Upper lobe of left lung (tissue), 6 donors: ENCODE data around the gene TIGD3. TPM values are rescaled to one million over a fixed set of nuclear protein-coding genes. Genes with fewer than 3 reads are reported as not detected.

ENCODE experiments used
- ATAC-seq, 2 donors: fragments of 200-7000 bp; cut with Tn5 transposase; one replicate each; pipeline ENCODE4 v1.9.1; 2022; ENCODE audit warnings: mild to moderate bottlenecking in 2 of 2, moderate library complexity in 2 of 2; ENCODE audit not compliant: low FRiP score in 2 of 2
- DNase-seq, 2 donors: peaks; one replicate each; pipeline ENCODE4 v3.0.0-alpha.2; 2019 to 2020
- H3K27ac ChIP-seq, 4 donors: fragments of 200-600 bp; sonication (generic); one replicate each; pipeline ENCODE4 v1.5.1; 2016 to 2019
- H3K27me3 ChIP-seq, 4 donors: fragments of 200-600 bp; sonication (generic); one replicate each; pipeline ENCODE4 v1.5.1; 2017 to 2019
- H3K36me3 ChIP-seq, 4 donors: fragments of 200-600 bp; sonication (generic); one replicate each; pipeline ENCODE4 v1.5.1; 2016 to 2019
- H3K4me1 ChIP-seq, 4 donors: fragments of 200-600 bp; sonication (generic); one replicate each; pipeline ENCODE4 v1.5.1; 2018 to 2019
- H3K4me3 ChIP-seq, 4 donors: fragments of 200-600 bp; sonication (generic); one replicate each; pipeline ENCODE4 v1.5.1; 2017 to 2019; ENCODE audit warnings: mild to moderate bottlenecking in 2 of 4, moderate library complexity in 1 of 4
- H3K9me3 ChIP-seq, 4 donors: fragments of 200-600 bp; sonication (generic); one replicate each; pipeline ENCODE4 v1.5.1; 2018 to 2019
- CTCF ChIP-seq, 6 experiments: fragments of 450-650 bp in 4 of 6; fragments of 200-600 bp in 2 of 6; sonication (generic) in 2 of 6; IDR thresholded peaks; one replicate each; pipeline ENCODE4 v1.5.1; 2016 to 2019; ENCODE audit warnings: antibody characterized with exemption in 6 of 6
- EP300 ChIP-seq, 4 donors: sonication (generic); formaldehyde crosslinking; IDR thresholded peaks; one replicate each; pipeline ENCODE4 v1.5.1; 2017; ENCODE audit warnings: antibody characterized with exemption in 4 of 4, control low read depth in 2 of 4
- POLR2A ChIP-seq, 4 donors: fragments of 450-650 bp; IDR thresholded peaks; one replicate each; pipeline ENCODE4 v1.5.1; 2016 to 2017; ENCODE audit warnings: antibody characterized with exemption in 4 of 4, mild to moderate bottlenecking in 2 of 4
- POLR2AphosphoS5 ChIP-seq, 2 donors: sonication (generic); formaldehyde crosslinking; IDR thresholded peaks; one replicate each; pipeline ENCODE4 v1.5.1; 2017; ENCODE audit warnings: antibody characterized with exemption in 2 of 2
- WGBS, 2 donors: methylation state at CpG; one replicate each; pipeline ENCODE4 v1.1.5; 2017 to 2018; 5-methylcytosine and 5-hydroxymethylcytosine counted together
- total RNA-seq, 6 donors: library from RNA; depleted of rRNA in 4 of 6; stranded (reverse); fragments of >200 nt in 4 of 6; gene quantifications; one replicate each; pipeline versions ENCODE4 v1.1.0 to v1.2.1, GENCODE V29; 2016 to 2021
- donor health status: DM: no; HTN: no; CAD: no; lungs with moderate emphysema.
- donor health status: DM: no; HTN: yes; CAD: no; lungs with severe emphysema.

TIGD3 gene
- total RNA-seq, 6 donors from 2014 or later = 0.15 to 0.51 (median 0.35) TPM; not detected in 2

DNA sequence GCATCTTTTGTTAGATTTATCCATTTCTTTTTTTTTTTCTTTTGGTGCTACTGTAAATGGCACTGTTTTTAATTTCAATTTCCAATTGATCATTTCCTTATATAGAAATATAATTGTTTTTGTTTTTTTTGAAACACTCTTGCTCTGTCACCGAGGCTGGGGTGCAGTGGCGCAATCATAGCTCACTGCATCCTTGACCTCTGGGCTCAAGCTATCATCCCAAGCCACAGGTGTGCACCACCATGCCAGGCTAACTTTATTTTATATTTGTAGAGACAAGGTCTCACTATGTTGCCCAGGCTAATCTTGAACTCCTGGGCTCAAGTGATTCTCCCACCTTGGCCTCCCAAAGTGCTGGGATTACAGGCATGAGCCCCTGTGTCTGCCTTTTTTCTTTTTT is 48.2 kb downstream of the TIGD3 start:
- Histone ChIP-seq H3K4me3 (no peak overlapping the region), H3K9me3 (no peaks in the 10 kb centered on the region), H3K36me3 (peaks cover 28 to 98% (median 74%) of the 10 kb centered on the region in 4 donors), H3K27ac (no peak overlapping the region), H3K4me1 (peaks cover 0 to 9% (median 4%) of the 10 kb centered on the region in 4 donors), H3K27me3 (no peaks in the 10 kb centered on the region)
- TF ChIP-seq POLR2AphosphoS5 (IDR thresholded peaks at IDR 0.05) (no peak), EP300 (IDR thresholded peaks at IDR 0.05) (no peak), CTCF (IDR thresholded peaks at IDR 0.05) (no peak), POLR2A (IDR thresholded peaks at IDR 0.05) (no peak)
- ATAC-seq (no peak), DNase-seq (no peak)
- 77 to 82% methylated on average over 2 of the region's 2 CpGs for WGBS, 2 donors

GRCh38 chr11:65403607-65404121 is 49.1 kb downstream of the TIGD3 start:
- peak; percentile 3 to 69 for ATAC-seq
- WGBS, 2 donors = 57 to 88% methylated on average over 5 to 12 of the region's 12 CpGs
- Histone ChIP-seq H3K27ac (peak overlapping the region in 3 of 4 donors; percentile 29 to 60 (median 52)), H3K4me3 (no peak overlapping the region), H3K4me1 (peaks cover 0 to 9% (median 4%) of the 10 kb centered on the region in 4 donors), H3K36me3 (peaks cover 25 to 98% (median 73%) of the 10 kb centered on the region in 4 donors), H3K27me3 (no peaks in the 10 kb centered on the region), H3K9me3 (no peaks in the 10 kb centered on the region)
- DNase-seq = peak; percentile 55 to 61
- TF ChIP-seq CTCF (IDR thresholded peaks at IDR 0.05) = no peak
- TF ChIP-seq POLR2A (IDR thresholded peaks at IDR 0.05) = no peak
- no peak for TF ChIP-seq POLR2AphosphoS5 (IDR thresholded peaks at IDR 0.05)
- no peak for TF ChIP-seq EP300 (IDR thresholded peaks at IDR 0.05)

GRCh38 chr11:65404210-65404609 is 49.7 kb downstream of the TIGD3 start:
- TF ChIP-seq EP300 (IDR thresholded peaks at IDR 0.05) = no peak
- TF ChIP-seq POLR2AphosphoS5 (IDR thresholded peaks at IDR 0.05) = no peak
- TF ChIP-seq POLR2A (IDR thresholded peaks at IDR 0.05) = no peak
- no peak for TF ChIP-seq CTCF (IDR thresholded peaks at IDR 0.05)
- peaks cover 24 to 98% (median 73%) of the 10 kb centered on the region in 4 donors for H3K36me3 ChIP-seq
- H3K4me3 ChIP-seq = no peak overlapping the region

GRCh38 chr11:65404638-65405339 is 50.2 kb downstream of the TIGD3 start:
- no peaks in the 10 kb centered on the region for H3K27me3 ChIP-seq
- DNase-seq (peak in 1 of 2 donors; percentile 62), ATAC-seq (peak; percentile 18 to 54)
- no peak overlapping the region for H3K4me3 ChIP-seq
- WGBS, 2 donors = 83 to 89% methylated on average over 6 to 16 of the region's 24 CpGs
- no peak overlapping the region for H3K27ac ChIP-seq
- peaks cover 0 to 9% (median 4%) of the 10 kb centered on the region in 4 donors for H3K4me1 ChIP-seq
- TF ChIP-seq POLR2A (IDR thresholded peaks at IDR 0.05) (no peak), CTCF (IDR thresholded peaks at IDR 0.05) (no peak), POLR2AphosphoS5 (IDR thresholded peaks at IDR 0.05) (no peak), EP300 (IDR thresholded peaks at IDR 0.05) (no peak)
- peaks cover 20 to 98% (median 72%) of the 10 kb centered on the region in 4 donors for H3K36me3 ChIP-seq
- no peaks in the 10 kb centered on the region for H3K9me3 ChIP-seq

More at GRCh38 chr11:65404210-65404609, 49.7 kb downstream of the TIGD3 start:
- WGBS, 2 donors = 70 to 91% methylated on average over 12 to 13 of the region's 13 CpGs
- H3K4me1 ChIP-seq = peaks cover 0 to 9% (median 4%) of the 10 kb centered on the region in 4 donors
- DNase-seq = peak in 1 of 2 donors; percentile 61
- H3K9me3 ChIP-seq = no peaks in the 10 kb centered on the region
- H3K27me3 ChIP-seq = no peaks in the 10 kb centered on the region
- no peak for ATAC-seq
- H3K27ac ChIP-seq = peak overlapping the region in 2 of 4 donors; percentile 52 to 60

Other genes with a start within 250 kb of the TIGD3 start
- 10 to 100 TPM; 36.8 to 82.7 (median 45.5) TPM for gene TM7SF2, start 242.9 kb upstream of the TIGD3 start, total RNA-seq
- gene ZNHIT2, start 237.1 kb upstream of the TIGD3 start, total RNA-seq = 10 to 100 TPM; 12.6 to 28.5 (median 15.2) TPM
- gene FAU, start 232.6 kb upstream of the TIGD3 start, total RNA-seq = 1,000 to 10,000 TPM in 1 of 6 donors, 100 to 1,000 TPM in 5; 405 to 1,014 (median 590) TPM
- gene MRPL49, start 232.4 kb upstream of the TIGD3 start, total RNA-seq = 10 to 100 TPM; 15.7 to 78.6 (median 57.1) TPM
- 10 to 100 TPM; 31.1 to 70.6 (median 50.0) TPM for gene SYVN1, start 220.2 kb upstream of the TIGD3 start, total RNA-seq
- not detected for gene SPDYC, start 184.5 kb upstream of the TIGD3 start, total RNA-seq
- gene CAPN1, start 172.8 kb upstream of the TIGD3 start, total RNA-seq = 100 to 1,000 TPM; 152 to 327 (median 235) TPM
- gene POLA2, start 92.8 kb upstream of the TIGD3 start, total RNA-seq = 10 to 100 TPM in 3 of 6 donors, 1 to 10 TPM in 3; 6.0 to 19.9 (median 8.7) TPM
- gene CDC42EP2, start 39.9 kb upstream of the TIGD3 start, total RNA-seq = 10 to 100 TPM in 5 of 6 donors, 1 to 10 TPM in 1; 7.7 to 45.2 (median 14.6) TPM
- gene DPF2, start 20.9 kb upstream of the TIGD3 start, total RNA-seq = 10 to 100 TPM; 32.1 to 68.1 (median 54.7) TPM
- 10 to 100 TPM in 4 of 6 donors, 1 to 10 TPM in 2; 5.5 to 40.8 (median 19.4) TPM for gene SLC25A45, start 27.9 kb downstream of the TIGD3 start, total RNA-seq
- 10 to 100 TPM; 31.4 to 77.5 (median 45.8) TPM for gene FRMD8, start 31.9 kb downstream of the TIGD3 start, total RNA-seq
- 1,000 to 10,000 TPM in 3 of 6 donors, 100 to 1,000 TPM in 3; 245 to 3,084 (median 1,019) TPM for gene NEAT1, start 68.0 kb downstream of the TIGD3 start, total RNA-seq
- gene MALAT1, start 144.3 kb downstream of the TIGD3 start, total RNA-seq = over 10,000 TPM in 5 of 6 donors, 1,000 to 10,000 TPM in 1; 9,697 to 52,390 (median 19,698) TPM
- gene SCYL1, start 170.3 kb downstream of the TIGD3 start, total RNA-seq = 100 to 1,000 TPM in 1 of 6 donors, 10 to 100 TPM in 5; 64.0 to 120 (median 88.8) TPM
- 100 to 1,000 TPM in 5 of 6 donors, 10 to 100 TPM in 1; 99.9 to 479 (median 131) TPM for gene LTBP3, start 203.6 kb downstream of the TIGD3 start, total RNA-seq
- gene ZNRD2, start 215.7 kb downstream of the TIGD3 start, total RNA-seq = 10 to 100 TPM; 22.6 to 60.7 (median 39.7) TPM
- 10 to 100 TPM; 27.9 to 65.8 (median 45.3) TPM for gene FAM89B, start 217.8 kb downstream of the TIGD3 start, total RNA-seq
- gene EHBP1L1, start 221.3 kb downstream of the TIGD3 start, total RNA-seq = 100 to 1,000 TPM in 4 of 6 donors, 10 to 100 TPM in 2; 70.4 to 220 (median 133) TPM
- gene KCNK7, start 241.0 kb downstream of the TIGD3 start, total RNA-seq = 1 to 10 TPM in 4 of 6 donors, under 1 TPM in 1, not detected in 1; 0.59 to 3.7 (median 1.7) TPM